ENCODE results near the gene NUMA1.

DNA sequence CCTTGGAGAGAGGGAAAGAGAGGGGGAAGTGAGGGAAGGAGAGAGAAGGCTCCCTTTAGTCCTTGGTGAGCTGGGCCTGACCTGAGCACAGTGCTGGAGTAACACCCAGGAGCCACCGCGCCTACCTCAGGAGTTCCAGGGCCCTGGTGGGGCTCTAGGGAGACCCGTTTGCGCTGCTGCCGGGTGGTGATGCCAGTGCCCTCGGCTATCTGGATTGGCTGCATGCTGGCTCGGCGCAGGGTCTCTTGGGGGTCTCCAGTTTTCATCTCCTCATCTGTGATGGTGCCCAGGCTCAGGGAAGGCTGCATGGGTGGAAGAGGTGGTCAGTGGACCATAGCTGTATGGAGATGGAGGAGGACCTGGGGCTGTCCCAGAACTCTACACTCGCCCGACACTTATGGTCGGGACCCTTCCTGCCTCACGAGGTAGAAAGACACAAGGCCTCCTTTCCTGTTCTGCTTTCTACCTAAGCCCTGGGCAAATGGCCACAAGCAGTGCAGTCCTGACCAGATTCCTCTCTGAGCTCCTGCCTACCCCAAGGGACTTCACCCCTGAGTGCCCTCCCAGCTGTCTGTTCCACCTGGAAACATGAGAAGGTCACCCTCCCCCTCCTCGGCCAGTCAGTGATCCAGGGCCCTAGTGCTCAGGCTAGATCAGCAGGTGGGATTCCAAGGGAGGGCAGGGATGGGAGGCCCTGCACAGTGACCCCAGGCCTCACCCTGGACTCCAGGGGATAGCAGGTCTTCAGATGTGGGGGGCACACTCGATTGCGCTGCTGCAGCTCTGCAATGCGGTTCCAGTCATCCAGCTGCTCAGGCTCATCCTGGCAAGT lies 75.6 kb downstream of the NUMA1 start:
- TF ChIP-seq, protein P1, sequence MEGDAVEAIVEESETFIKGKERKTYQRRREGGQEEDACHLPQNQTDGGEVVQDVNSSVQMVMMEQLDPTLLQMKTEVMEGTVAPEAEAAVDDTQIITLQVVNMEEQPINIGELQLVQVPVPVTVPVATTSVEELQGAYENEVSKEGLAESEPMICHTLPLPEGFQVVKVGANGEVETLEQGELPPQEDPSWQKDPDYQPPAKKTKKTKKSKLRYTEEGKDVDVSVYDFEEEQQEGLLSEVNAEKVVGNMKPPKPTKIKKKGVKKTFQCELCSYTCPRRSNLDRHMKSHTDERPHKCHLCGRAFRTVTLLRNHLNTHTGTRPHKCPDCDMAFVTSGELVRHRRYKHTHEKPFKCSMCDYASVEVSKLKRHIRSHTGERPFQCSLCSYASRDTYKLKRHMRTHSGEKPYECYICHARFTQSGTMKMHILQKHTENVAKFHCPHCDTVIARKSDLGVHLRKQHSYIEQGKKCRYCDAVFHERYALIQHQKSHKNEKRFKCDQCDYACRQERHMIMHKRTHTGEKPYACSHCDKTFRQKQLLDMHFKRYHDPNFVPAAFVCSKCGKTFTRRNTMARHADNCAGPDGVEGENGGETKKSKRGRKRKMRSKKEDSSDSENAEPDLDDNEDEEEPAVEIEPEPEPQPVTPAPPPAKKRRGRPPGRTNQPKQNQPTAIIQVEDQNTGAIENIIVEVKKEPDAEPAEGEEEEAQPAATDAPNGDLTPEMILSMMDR (CRISPR knock-in tag; IDR thresholded peaks at IDR 0.05) = no peak
- no peak for TF ChIP-seq THAP11 (CRISPR knock-in tag; IDR thresholded peaks at IDR 0.05)
- no peak for TF ChIP-seq JUND (CRISPR knock-in tag; IDR thresholded peaks at IDR 0.05)
